Suppressor macrophage (primary cell): ENCODE measurements around the gene COX8A.
"Not testable (repeated sequence)": the region's sequence is repeated elsewhere in the genome, so short reads cannot be mapped to it uniquely, and the experiment has no call there.

Source experiments
- DNase-seq, 4 experiments: peaks; one replicate each; pipeline ENCODE4 v3.0.0-alpha.2; 2020 to 2022

The COX8A gene

GRCh38 chr11:63970902-63971301 lies 3.5 kb upstream of the COX8A start:
- DNase-seq, result peak; percentile 56 to 77 (median 67)

GRCh38 chr11:63973912-63974258 lies 535 bp upstream of the COX8A start:
- not testable (repeated sequence) for DNase-seq

GRCh38 chr11:63978551-63979239 lies 4.3 kb downstream of the COX8A start:
- no peak for DNase-seq

GRCh38 chr11:63979426-63979825 lies 5.0 kb downstream of the COX8A start:
- no peak for DNase-seq

GRCh38 chr11:63985812-63986155 lies 11.4 kb downstream of the COX8A start:
- peak; percentile 36 to 72 (median 54) for DNase-seq

- DNase-seq, result peak; percentile 87 to 94 (median 92)
These were observed 11.9 kb downstream of the COX8A start, which contains the start of gene OTUB1 for GRCh38 chr11:63986156-63986931. Gene OTUB1, plus strand, starts transcription at chr11:63986438. Its CDS starts 19 bp downstream, at chr11:63986457.

- DNase-seq, result peak in 1 of 4 experiments; percentile 24
These were observed 12.6 kb downstream of the COX8A start for GRCh38 chr11:63986932-63987513.

- DNase-seq, result no peak
These were observed 17.1 kb downstream of the COX8A start for GRCh38 chr11:63991558-63991957.

GRCh38 chr11:63993100-63993499 lies 18.7 kb downstream of the COX8A start:
- no peak for DNase-seq

- peak; percentile 52 to 81 (median 77) for DNase-seq
These were observed 19.6 kb downstream of the COX8A start for GRCh38 chr11:63993993-63994392.

GRCh38 chr11:63996512-63996911 lies 22.1 kb downstream of the COX8A start:
- DNase-seq, result no peak

GRCh38 chr11:63997104-63997700 lies 22.8 kb downstream of the COX8A start:
- no peak for DNase-seq

- DNase-seq, result no peak
These were observed 23.4 kb downstream of the COX8A start for GRCh38 chr11:63997801-63998337.

- peak in 3 of 4 experiments; percentile 30 to 61 (median 52) for DNase-seq
These were observed 24.3 kb downstream of the COX8A start for GRCh38 chr11:63998558-63999348.

- DNase-seq, result peak; percentile 36 to 66 (median 56)
These were observed 25.1 kb downstream of the COX8A start for GRCh38 chr11:63999349-64000025.

GRCh38 chr11:64000026-64000739 lies 25.8 kb downstream of the COX8A start:
- peak; percentile 88 to 95 (median 93) for DNase-seq

GRCh38 chr11:64000740-64001483 lies 26.5 kb downstream of the COX8A start:
- DNase-seq, result no peak

- peak in 3 of 4 experiments; percentile 34 to 50 (median 38) for DNase-seq
These were observed 27.3 kb downstream of the COX8A start for GRCh38 chr11:64001484-64002420.
